A549 (cell line): Measurements from ENCODE around the gene LRRC4. TPM values are rescaled to one million over a fixed set of nuclear protein-coding genes. Genes with fewer than 3 reads are reported as not detected.

Source experiments
- ATAC-seq, 2 experiments: fragments of 200-7000 bp in 1 of 2; fragments of >200 bp in 1 of 2; cut with Nextera tagmentation in 1 of 2; cut with Tn5 transposase in 1 of 2; 3 replicates each; pipeline versions ENCODE4 v1.8.0 to v1.9.1; 2018 to 2020; ENCODE audit warnings: mild to moderate bottlenecking in 1 of 2, moderate library complexity in 1 of 2
- CTCF ChIA-PET: fragments of 300-600 bp; sonication (Branson Sonifier 250); formaldehyde crosslinking; extraction: SDS; loops from one replicate; lab custom pipeline; 2021; ENCODE audit warnings: antibody characterized with exemption, inconsistent platforms; lab: Yijun Ruan, JAX
- POLR2A ChIA-PET: fragments of 350-600 bp; formaldehyde crosslinking; extraction: SDS; loops from one replicate; lab custom pipeline; 2021; ENCODE audit warnings: antibody characterized with exemption, inconsistent platforms; lab: Yijun Ruan, JAX
- DNase-seq, 2 experiments: peaks; one replicate each; pipeline versions ENCODE4 v3.0.0 to v3.0.0-alpha.2; 2011 to 2016; ENCODE audit warnings: low read depth in 1 of 2, low spot score in 1 of 2
- FAIRE-seq: peaks from 2 replicates; lab custom pipeline; 2011; peaks lifted over from hg19 to GRCh38; lab: Jason Lieb, UNC
- H3K27ac ChIP-seq, 2 experiments: fragments of >200 bp; sonication (Bioruptor Twin); formaldehyde crosslinking; 3 replicates each; pipeline ENCODE4 v1.5.1; 2016 to 2017
- H3K4me1 ChIP-seq: fragments of >200 bp; sonication (Bioruptor Twin); formaldehyde crosslinking; 3 replicates; pipeline ENCODE4 v1.6.1; 2016
- H3K4me2 ChIP-seq: fragments of >200 bp; sonication (Bioruptor Twin); formaldehyde crosslinking; 3 replicates; pipeline ENCODE4 v1.6.1; 2016
- H3K4me3 ChIP-seq: fragments of >200 bp; sonication (Bioruptor Twin); formaldehyde crosslinking; 3 replicates; pipeline ENCODE4 v1.5.1; 2016
- H3K9me3 ChIP-seq: fragments of >200 bp; sonication (Bioruptor Twin); formaldehyde crosslinking; 3 replicates; pipeline ENCODE4 v1.6.1; 2016
- CBX2 ChIP-seq: fragments of 200-600 bp; sonication (generic); IDR thresholded peaks from 2 replicates; pipeline ENCODE4 v1.6.1; 2016; ENCODE audit warnings: low read depth, mild to moderate bottlenecking, borderline replicate concordance
- CBX8 ChIP-seq: fragments of 200-600 bp; sonication (generic); IDR thresholded peaks from 2 replicates; pipeline ENCODE4 v1.6.1; 2016
- CTCF ChIP-seq: fragments of >200 bp; sonication (Bioruptor Twin); formaldehyde crosslinking; IDR thresholded peaks from 3 replicates; pipeline ENCODE4 v1.5.1; 2016
- E2F6 ChIP-seq: IDR thresholded peaks from 2 replicates; pipeline ENCODE4 v1.6.1; 2012; ENCODE audit warnings: low read depth, borderline replicate concordance
- EP300 ChIP-seq, 2 experiments: fragments of >200 bp; sonication (Bioruptor Twin); formaldehyde crosslinking; IDR thresholded peaks; 2 replicates in 1 of 2; 3 replicates in 1 of 2; pipeline ENCODE4 v1.6.1; 2016 to 2017
- FOXS1 ChIP-seq: fragments of 250-450 bp; sonication (Bioruptor Pico); IDR thresholded peaks from 2 replicates; pipeline ENCODE4 v1.5.0; 2020; ENCODE audit warnings: mild to moderate bottlenecking, moderate library complexity
- HEYL ChIP-seq: fragments of 250-450 bp; sonication (Bioruptor Pico); IDR thresholded peaks from 2 replicates; pipeline ENCODE4 v1.8.0; 2021; ENCODE audit warnings: mild to moderate bottlenecking, moderate library complexity
- HOXA7 ChIP-seq: fragments of 250-450 bp; sonication (Bioruptor Pico); IDR thresholded peaks from 2 replicates; pipeline ENCODE4 v1.5.0; 2020; ENCODE audit warnings: mild to moderate bottlenecking, moderate library complexity
- HOXB5 ChIP-seq: fragments of 250-450 bp; sonication (Bioruptor Pico); IDR thresholded peaks from 2 replicates; pipeline ENCODE4 v1.5.0; 2020; ENCODE audit warnings: mild to moderate bottlenecking, moderate library complexity
- JUNB ChIP-seq: fragments of >200 bp; sonication (Bioruptor Twin); formaldehyde crosslinking; IDR thresholded peaks from 2 replicates; pipeline ENCODE4 v1.6.1; 2016
- KDM5A ChIP-seq: fragments of 200-600 bp; sonication (generic); IDR thresholded peaks from 2 replicates; pipeline ENCODE4 v1.6.1; 2016; ENCODE audit warnings: antibody characterized with exemption, mild to moderate bottlenecking
- MAFK ChIP-seq: fragments of 450-650 bp; IDR thresholded peaks from 2 replicates; pipeline ENCODE4 v1.6.1; 2014; ENCODE audit not compliant: partially characterized antibody
- MYC ChIP-seq: IDR thresholded peaks from 2 replicates; pipeline ENCODE4 v1.6.1; 2012; ENCODE audit warnings: mild to moderate bottlenecking, inconsistent platforms, low read length, improper control_type of control experiment, borderline replicate concordance
- PHF8 ChIP-seq: fragments of 200-600 bp; sonication (generic); IDR thresholded peaks from 2 replicates; pipeline ENCODE4 v1.6.1; 2016; ENCODE audit warnings: low read depth, mild to moderate bottlenecking, antibody characterized with exemption, moderate library complexity, borderline replicate concordance
- POLR2AphosphoS2 ChIP-seq: conservative IDR thresholded peaks from 2 replicates; pipeline ENCODE4 v1.6.1; 2012; ENCODE audit warnings: low read length, improper control_type of control experiment, inconsistent platforms
- RAD21 ChIP-seq, 2 experiments: fragments of >200 bp in 1 of 2; sonication (Bioruptor Twin) in 1 of 2; formaldehyde crosslinking in 1 of 2; IDR thresholded peaks in 1 of 2; conservative IDR thresholded peaks in 1 of 2; 2 replicates in 1 of 2; 3 replicates in 1 of 2; pipeline ENCODE4 v1.6.1; 2012 to 2018; ENCODE audit warnings: inconsistent platforms in 1 of 2
- RFX5 ChIP-seq: fragments of 450-650 bp; IDR thresholded peaks from 2 replicates; pipeline ENCODE4 v1.7.1; 2014; ENCODE audit warnings: antibody characterized with exemption, mild to moderate bottlenecking, moderate library complexity
- ZC3H11A ChIP-seq: fragments of 450-650 bp; IDR thresholded peaks from 2 replicates; pipeline ENCODE4 v1.6.1; 2014; ENCODE audit warnings: antibody characterized with exemption, mild to moderate bottlenecking
- ZNF302 ChIP-seq: fragments of 250-450 bp; sonication (Bioruptor Pico); IDR thresholded peaks from 2 replicates; pipeline ENCODE4 v1.9.0; 2021; ENCODE audit warnings: inconsistent platforms, mild to moderate bottlenecking, moderate library complexity
- WGBS: methylation state at CpG from one replicate; pipeline ENCODE4 v1.1.6; 2017; ENCODE audit errors: missing lambda C conversion rate; 5-methylcytosine and 5-hydroxymethylcytosine counted together
- polyA plus RNA-seq, 4 experiments: library from polyadenylated mRNA; depleted of rRNA in 3 of 4; stranded (reverse); fragments of >200 nt; fragmentation: RNase III in 1 of 4; extraction: RNeasy Plus Mini Kit Qiagen cat#74134 plus additional on column Dnase treatment in 1 of 4; gene quantifications; 2 replicates in 3 of 4; 3 replicates in 1 of 4; pipeline ENCODE4 v1.2.3, GENCODE V29; 2011 to 2017
- TF ChIP-seq, protein P1 (sequence below): IDR thresholded peaks from 2 replicates; pipeline ENCODE4 v1.6.1; 2012
- TF ChIP-seq, protein P2 (sequence below): fragments of 250-450 bp; sonication (Bioruptor Pico); IDR thresholded peaks from 2 replicates; pipeline ENCODE4 v1.5.0; 2021; ENCODE audit warnings: mild to moderate bottlenecking, moderate library complexity, borderline replicate concordance

The LRRC4 gene
- polyA plus RNA-seq, 2 of the 4 experiments (the other 2 are of a cell fraction), result not detected

GRCh38 chr7:128003167-128003566 is 28.1 kb downstream of the LRRC4 start (continued):
- no peak for TF ChIP-seq PHF8
- TF ChIP-seq E2F6, result no peak
- TF ChIP-seq, all 56 proteins: peak for 0

DNA sequence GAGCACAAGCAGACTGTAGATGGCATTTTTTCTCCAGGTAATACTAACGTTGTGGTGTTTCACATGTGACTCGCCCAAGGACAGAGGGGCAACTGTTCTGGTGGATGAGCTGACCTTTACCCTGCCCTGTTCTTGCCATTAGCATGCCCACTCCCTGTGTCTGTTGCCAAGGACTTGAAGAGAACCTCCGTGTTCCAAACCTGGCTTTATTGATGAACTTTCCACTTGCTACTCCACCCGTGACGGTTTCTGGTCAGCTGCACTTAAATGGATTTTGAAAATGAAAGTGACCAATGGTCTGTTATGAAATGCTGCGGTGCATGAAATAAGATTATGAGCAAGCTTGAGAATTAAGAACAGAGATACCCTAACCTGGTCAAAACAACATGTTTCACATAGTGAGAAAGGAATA is 30.4 kb downstream of the LRRC4 start:
- Histone ChIP-seq H3K27ac (no peak overlapping the region), H3K4me3 (no peak overlapping the region), H3K4me2 (no peak overlapping the region), H3K9me3 (no peaks in the 10 kb centered on the region), H3K4me1 (peaks cover 11% of the 10 kb centered on the region; the same call in 2 of the 3 replicates)
- POLR2A ChIA-PET, result no interaction called here
- DNase-seq (no peak), FAIRE-seq (no peak), ATAC-seq (no peak)
- 87% methylated on average over 6 of the region's 6 CpGs for WGBS
- CTCF ChIA-PET, result interaction anchor here (0.6 kb wide), 1 partner anchor 19 kb away, joined by 3 read pairs; no protein-coding TSS in a partner anchor
- TF ChIP-seq MYC, result no peak

- Histone ChIP-seq H3K4me1 (peaks cover 11% of the 10 kb centered on the region; the same call in 2 of the 3 replicates), H3K9me3 (no peaks in the 10 kb centered on the region), H3K4me3 (no peak overlapping the region), H3K4me2 (no peak overlapping the region), H3K27ac (no peak overlapping the region)
- WGBS, result 100% methylated on average over 1 of the region's 1 CpG
- DNase-seq (no peak), ATAC-seq (no peak), FAIRE-seq (no peak)
- CTCF ChIA-PET, result interaction anchor here (0.6 to 1.0 kb wide), 3 partner anchors 18 to 279 kb away, joined by 3 to 4 read pairs (median 3); no protein-coding TSS in a partner anchor
- POLR2A ChIA-PET, result interaction anchor here (0.6 kb wide), 1 partner anchor 15 kb away, joined by 4 read pairs; no protein-coding TSS in a partner anchor
- TF ChIP-seq ZC3H11A (no peak), CTCF (no peak), ZNF302 (no peak), CBX8 (no peak), RAD21 (conservative IDR thresholded peaks at IDR 0.05 in 1 of 2, IDR thresholded peaks at IDR 0.05 in 1 of 2) (no peak)
- TF ChIP-seq, all 56 proteins: peak for 0
Measured at GRCh38 chr7:128000048-128000447, 31.2 kb downstream of the LRRC4 start.

GRCh38 chr7:127998671-127999070 is 32.6 kb downstream of the LRRC4 start:
- POLR2A ChIA-PET, result no interaction called here
- WGBS, result 95% methylated on average over 2 of the region's 2 CpGs
- H3K27ac ChIP-seq, result no peak overlapping the region
- H3K4me2 ChIP-seq, result no peak overlapping the region
- no peak for FAIRE-seq
- ATAC-seq, result no peak
- no peak for DNase-seq
- H3K9me3 ChIP-seq, result no peaks in the 10 kb centered on the region
- CTCF ChIA-PET, result interaction anchor here (1.2 kb wide), 1 partner anchor 137 kb away, joined by 3 read pairs; no protein-coding TSS in a partner anchor
- H3K4me3 ChIP-seq, result no peak overlapping the region
- TF ChIP-seq POLR2AphosphoS2, result no peak
- no peak for TF ChIP-seq HEYL (CRISPR knock-in tag)
- TF ChIP-seq MAFK, result no peak
- no peak for TF ChIP-seq PHF8
- TF ChIP-seq, protein P1, sequence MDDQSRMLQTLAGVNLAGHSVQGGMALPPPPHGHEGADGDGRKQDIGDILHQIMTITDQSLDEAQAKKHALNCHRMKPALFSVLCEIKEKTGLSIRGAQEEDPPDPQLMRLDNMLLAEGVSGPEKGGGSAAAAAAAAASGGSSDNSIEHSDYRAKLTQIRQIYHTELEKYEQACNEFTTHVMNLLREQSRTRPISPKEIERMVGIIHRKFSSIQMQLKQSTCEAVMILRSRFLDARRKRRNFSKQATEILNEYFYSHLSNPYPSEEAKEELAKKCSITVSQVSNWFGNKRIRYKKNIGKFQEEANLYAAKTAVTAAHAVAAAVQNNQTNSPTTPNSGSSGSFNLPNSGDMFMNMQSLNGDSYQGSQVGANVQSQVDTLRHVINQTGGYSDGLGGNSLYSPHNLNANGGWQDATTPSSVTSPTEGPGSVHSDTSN, result no peak
- TF ChIP-seq EP300 (IDR thresholded peaks at IDR 0.05), result no peak
- TF ChIP-seq KDM5A, result no peak
- TF ChIP-seq, protein P2, sequence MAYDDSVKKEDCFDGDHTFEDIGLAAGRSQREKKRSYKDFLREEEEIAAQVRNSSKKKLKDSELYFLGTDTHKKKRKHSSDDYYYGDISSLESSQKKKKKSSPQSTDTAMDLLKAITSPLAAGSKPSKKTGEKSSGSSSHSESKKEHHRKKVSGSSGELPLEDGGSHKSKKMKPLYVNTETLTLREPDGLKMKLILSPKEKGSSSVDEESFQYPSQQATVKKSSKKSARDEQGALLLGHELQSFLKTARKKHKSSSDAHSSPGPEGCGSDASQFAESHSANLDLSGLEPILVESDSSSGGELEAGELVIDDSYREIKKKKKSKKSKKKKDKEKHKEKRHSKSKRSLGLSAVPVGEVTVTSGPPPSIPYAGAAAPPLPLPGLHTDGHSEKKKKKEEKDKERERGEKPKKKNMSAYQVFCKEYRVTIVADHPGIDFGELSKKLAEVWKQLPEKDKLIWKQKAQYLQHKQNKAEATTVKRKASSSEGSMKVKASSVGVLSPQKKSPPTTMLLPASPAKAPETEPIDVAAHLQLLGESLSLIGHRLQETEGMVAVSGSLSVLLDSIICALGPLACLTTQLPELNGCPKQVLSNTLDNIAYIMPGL (CRISPR knock-in tag), result no peak
- TF ChIP-seq RFX5, result no peak
- TF ChIP-seq HOXB5 (CRISPR knock-in tag), result no peak
- TF ChIP-seq JUNB, result no peak
- no peak for TF ChIP-seq HOXA7
- no peak for TF ChIP-seq FOXS1
- TF ChIP-seq CBX2, result no peak
- TF ChIP-seq ZC3H11A, result no peak
- peaks cover 11% of the 10 kb centered on the region; the same call in 2 of the 3 replicates for H3K4me1 ChIP-seq
